SK-N-SH (cell line): ENCODE results near the gene TKTL1. TPM values are rescaled to one million over a fixed set of nuclear protein-coding genes. Genes with fewer than 3 reads are reported as not detected.

Source experiments
- CTCF ChIA-PET: fragments of 300-600, 350-600 bp; formaldehyde crosslinking; extraction: SDS; loops from one replicate; lab custom pipeline; 2021; lab: Yijun Ruan, JAX
- POLR2A ChIA-PET: fragments of 350-600 bp; sonication (Branson Sonifier 250); formaldehyde crosslinking; extraction: SDS; loops from one replicate; lab custom pipeline; 2020; ENCODE audit warnings: antibody characterized with exemption, inconsistent platforms; lab: Yijun Ruan, JAX
- DNase-seq: peaks from one replicate; pipeline ENCODE4 v3.0.0; 2012
- H2AFZ ChIP-seq: fragments of 200-600 bp; sonication (generic); 2 replicates; pipeline ENCODE4 v1.8.1; 2016; ENCODE audit warnings: antibody characterized with exemption, mild to moderate bottlenecking, low read depth
- H3F3A ChIP-seq: fragments of 200-600 bp; sonication (generic); replicated peaks from 2 replicates; pipeline ENCODE3; 2016; ENCODE audit warnings: antibody characterized with exemption, mild to moderate bottlenecking; ENCODE audit not compliant: insufficient read depth
- H3K27ac ChIP-seq, 2 experiments: fragments of 200-500 bp in 1 of 2; fragments of 200-600 bp in 1 of 2; sonication (Bioruptor generic) in 1 of 2; sonication (generic), shearing (Covaris generic) in 1 of 2; 2 replicates each; pipeline versions ENCODE4 v1.5.1 to v1.6.1; 2014 to 2016; ENCODE audit warnings: low read depth in 2 of 2, inconsistent platforms in 1 of 2, low read length in 1 of 2, mild to moderate bottlenecking in 1 of 2, mixed read lengths in 1 of 2
- H3K27me3 ChIP-seq: fragments of 200-600 bp; sonication (generic), shearing (Covaris generic); 2 replicates; pipeline ENCODE4 v1.6.1; 2016; ENCODE audit warnings: mixed run types; ENCODE audit not compliant: insufficient read depth
- H3K36me3 ChIP-seq, 2 experiments: fragments of 200-500 bp in 1 of 2; fragments of 200-600 bp in 1 of 2; sonication (Bioruptor generic) in 1 of 2; sonication (generic) in 1 of 2; replicated peaks in 1 of 2; 2 replicates each; pipeline versions ENCODE3 to v1.5.1; 2014 to 2016; ENCODE audit warnings: low read length in 1 of 2, mild to moderate bottlenecking in 1 of 2; ENCODE audit not compliant: insufficient read depth in 2 of 2, control insufficient read depth in 1 of 2
- H3K4me1 ChIP-seq, 2 experiments: fragments of 200-500 bp in 1 of 2; fragments of 200-600 bp in 1 of 2; sonication (Bioruptor generic) in 1 of 2; sonication (generic), shearing (Covaris generic) in 1 of 2; 2 replicates each; pipeline versions ENCODE4 v1.5.1 to v1.6.1; 2014 to 2016; ENCODE audit warnings: low read depth in 1 of 2, low read length in 1 of 2, mixed run types in 1 of 2; ENCODE audit not compliant: insufficient read depth in 2 of 2, control insufficient read depth in 1 of 2
- H3K4me2 ChIP-seq: fragments of 200-600 bp; sonication (generic), shearing (Covaris generic); 2 replicates; pipeline ENCODE4 v1.6.1; 2017; ENCODE audit warnings: mixed run types
- H3K4me3 ChIP-seq, 2 experiments: fragments of 200-500 bp in 1 of 2; fragments of 200-600 bp in 1 of 2; sonication (Bioruptor generic) in 1 of 2; sonication (generic), shearing (Covaris generic) in 1 of 2; 2 replicates each; pipeline versions ENCODE4 v1.5.1 to v1.8.1; 2014 to 2016; ENCODE audit warnings: low read depth in 2 of 2, inconsistent platforms in 1 of 2, low read length in 1 of 2, mild to moderate bottlenecking in 1 of 2, mixed read lengths in 1 of 2, moderate library complexity in 1 of 2
- H3K79me2 ChIP-seq: fragments of 200-600 bp; sonication (generic); 2 replicates; pipeline ENCODE4 v1.8.1; 2017; ENCODE audit warnings: mild to moderate bottlenecking; ENCODE audit not compliant: insufficient read depth
- H3K9ac ChIP-seq: fragments of 200-600 bp; sonication (generic); 2 replicates; pipeline ENCODE4 v1.6.1; 2017; ENCODE audit warnings: mixed run types
- H3K9me2 ChIP-seq: fragments of 200-600 bp; sonication (generic); 2 replicates; pipeline ENCODE4 v1.6.1; 2017; ENCODE audit warnings: mixed run types
- H3K9me3 ChIP-seq: fragments of 200-600 bp; sonication (generic); 2 replicates; pipeline ENCODE4 v1.6.1; 2017; ENCODE audit warnings: mixed run types, mild to moderate bottlenecking, moderate library complexity
- H4K20me1 ChIP-seq: fragments of 200-600 bp; sonication (generic); 2 replicates; pipeline ENCODE4 v1.6.1; 2017; ENCODE audit warnings: mild to moderate bottlenecking, mixed run types; ENCODE audit not compliant: insufficient read depth
- CHD2 ChIP-seq: fragments of 150-350 bp; IDR thresholded peaks from 2 replicates; pipeline ENCODE4 v1.6.1; 2018; ENCODE audit warnings: low read length; ENCODE audit not compliant: partially characterized antibody
- EP300 ChIP-seq, 2 experiments: IDR thresholded peaks; 2 replicates each; pipeline versions ENCODE4 v1.4.0 to v1.6.1; 2012; ENCODE audit warnings: borderline replicate concordance in 1 of 2, low read depth in 1 of 2, low read length in 1 of 2
- FOXJ3 ChIP-seq: sonication (generic); formaldehyde crosslinking; IDR thresholded peaks from 2 replicates; pipeline ENCODE4 v1.5.1; 2020; ENCODE audit warnings: mild to moderate bottlenecking, missing genetic modification reagents
- FOXM1 ChIP-seq: IDR thresholded peaks from 2 replicates; pipeline ENCODE4 v1.4.0; 2012; ENCODE audit warnings: low read depth, mild to moderate bottlenecking
- GABPA ChIP-seq: IDR thresholded peaks from 2 replicates; pipeline ENCODE4 v1.4.0; 2012; ENCODE audit warnings: low read depth, mild to moderate bottlenecking
- JUND ChIP-seq: IDR thresholded peaks from 2 replicates; pipeline ENCODE4 v1.4.0; 2012
- MEF2A ChIP-seq: IDR thresholded peaks from 2 replicates; pipeline ENCODE4 v1.4.0; 2012; ENCODE audit warnings: low read depth, borderline replicate concordance
- MXI1 ChIP-seq: IDR thresholded peaks from 2 replicates; pipeline ENCODE4 v1.6.1; 2012; ENCODE audit warnings: mild to moderate bottlenecking, low read depth, low read length, improper control_type of control experiment
- NRF1 ChIP-seq: IDR thresholded peaks from 2 replicates; pipeline ENCODE4 v1.6.1; 2012; ENCODE audit warnings: low read depth, mild to moderate bottlenecking, low read length
- PBX3 ChIP-seq: IDR thresholded peaks from 2 replicates; pipeline ENCODE4; 2012
- POLR2AphosphoS5 ChIP-seq: IDR thresholded peaks from 2 replicates; pipeline ENCODE4 v1.6.1; 2012; ENCODE audit warnings: low read depth, low read length
- RAD21 ChIP-seq: IDR thresholded peaks from 2 replicates; pipeline ENCODE4 v1.6.1; 2012; ENCODE audit warnings: mild to moderate bottlenecking, low read length
- RCOR1 ChIP-seq: fragments of 150-350 bp; IDR thresholded peaks from 2 replicates; pipeline ENCODE4 v1.6.1; 2017; ENCODE audit warnings: antibody characterized with exemption, low read length
- RFX5 ChIP-seq: IDR thresholded peaks from 2 replicates; pipeline ENCODE4 v1.6.1; 2012; ENCODE audit warnings: mild to moderate bottlenecking, improper control_type of control experiment, low read length
- RXRA ChIP-seq: IDR thresholded peaks from 2 replicates; pipeline ENCODE4 v1.4.0; 2012; ENCODE audit warnings: low read depth, mild to moderate bottlenecking, borderline replicate concordance
- SMC3 ChIP-seq: IDR thresholded peaks from 2 replicates; pipeline ENCODE4 v1.6.1; 2012; ENCODE audit warnings: low read depth, low read length, improper control_type of control experiment
- TEAD4 ChIP-seq: IDR thresholded peaks from 2 replicates; pipeline ENCODE4 v1.4.0; 2012; ENCODE audit warnings: mild to moderate bottlenecking, borderline replicate concordance; ENCODE audit not compliant: insufficient read depth
- ZBTB33 ChIP-seq: IDR thresholded peaks from 2 replicates; pipeline ENCODE4 v1.4.0; 2012; ENCODE audit warnings: low read depth, borderline replicate concordance
- WGBS: methylation state at CpG from one replicate; pipeline ENCODE4 v1.1.6; 2017; ENCODE audit warnings: low lambda C conversion rate; 5-methylcytosine and 5-hydroxymethylcytosine counted together
- polyA plus RNA-seq, 3 experiments: library from polyadenylated mRNA; depleted of rRNA; stranded (reverse); fragments of >200 nt; gene quantifications; 2 replicates each; pipeline ENCODE4 v1.2.3, GENCODE V29; 2012
- TF ChIP-seq, protein P1 (sequence below): fragments of 150-350 bp; IDR thresholded peaks from 2 replicates; pipeline ENCODE4 v1.6.1; 2017; ENCODE audit warnings: antibody characterized with exemption, low read length, low read depth, borderline replicate concordance
- TF ChIP-seq, protein P2 (sequence below): fragments of 200-600 bp; sonication (generic); IDR thresholded peaks from 2 replicates; pipeline ENCODE4 v1.6.1; 2017; ENCODE audit warnings: antibody characterized with exemption, mild to moderate bottlenecking, moderate library complexity

Gene TKTL1
- polyA plus RNA-seq, 1 of the 3 experiments (the other 2 are of a cell fraction): not detected

DNA sequence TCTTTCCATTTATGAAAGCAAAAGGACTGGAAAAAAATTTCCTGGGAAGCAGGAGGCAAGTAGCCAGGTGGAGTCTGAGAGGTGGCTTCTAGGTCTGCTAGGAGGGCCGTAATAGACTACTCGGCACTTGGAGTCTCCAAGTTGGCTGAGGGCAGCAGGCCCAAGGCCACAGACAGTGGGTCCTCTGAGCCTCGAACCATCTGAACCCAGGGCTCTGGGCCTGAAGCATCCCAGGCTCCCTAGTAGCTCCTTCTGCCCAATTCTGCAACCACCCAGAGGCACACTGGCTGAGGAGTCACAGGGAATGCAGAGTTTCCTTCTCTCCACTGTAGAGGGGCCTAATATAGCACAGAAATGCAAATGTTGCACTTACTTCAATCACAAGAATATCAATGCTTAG, 19.8 kb downstream of the TKTL1 start:
- Histone ChIP-seq H3K9ac (no peak overlapping the region), H3K9me3 (no peaks in the 10 kb centered on the region), H3K4me3 (no peak overlapping the region), H3F3A (no peaks in the 10 kb centered on the region), H3K9me2 (no peaks in the 10 kb centered on the region), H3K27me3 (peaks cover 54% of the 10 kb centered on the region), H3K79me2 (no peaks in the 10 kb centered on the region), H3K27ac (no peak overlapping the region), H2AFZ (no peak overlapping the region), H3K36me3 (no peaks in the 10 kb centered on the region), H4K20me1 (no peaks in the 10 kb centered on the region), H3K4me1 (no peaks in the 10 kb centered on the region), H3K4me2 (no peak overlapping the region)
- ChIA-PET POLR2A (no interaction called here), CTCF (interaction anchor here (1.8 kb wide), 1 partner anchor 14 kb away, joined by 4 read pairs; no protein-coding TSS in a partner anchor)
- DNase-seq: no peak
- WGBS: 35% methylated on average over 2 of the region's 3 CpGs
- no peak for TF ChIP-seq TEAD4
- no peak for TF ChIP-seq POLR2AphosphoS5
- no peak for TF ChIP-seq GABPA
- TF ChIP-seq SMC3: no peak

GRCh38 chrX:154317391-154317995, 21.9 kb downstream of the TKTL1 start:
- ChIA-PET CTCF (interaction anchor here (0.6 to 3.6 kb wide), 11 partner anchors 8 to 350 kb away, joined by 3 to 22 read pairs (median 3); no protein-coding TSS in a partner anchor), POLR2A (no interaction called here)
- Histone ChIP-seq H3F3A (no peaks in the 10 kb centered on the region), H4K20me1 (no peaks in the 10 kb centered on the region), H3K79me2 (no peaks in the 10 kb centered on the region), H3K36me3 (no peaks in the 10 kb centered on the region), H3K4me1 (no peaks in the 10 kb centered on the region), H3K9ac (no peak overlapping the region), H3K9me3 (no peaks in the 10 kb centered on the region), H3K27ac (no peak overlapping the region), H3K27me3 (peaks cover 54% of the 10 kb centered on the region), H3K4me2 (no peak overlapping the region), H3K9me2 (no peaks in the 10 kb centered on the region), H2AFZ (no peak overlapping the region), H3K4me3 (no peak overlapping the region)
- peak; percentile 51 for DNase-seq
- WGBS: 31% methylated on average over 7 of the region's 7 CpGs
- TF ChIP-seq, protein P1, sequence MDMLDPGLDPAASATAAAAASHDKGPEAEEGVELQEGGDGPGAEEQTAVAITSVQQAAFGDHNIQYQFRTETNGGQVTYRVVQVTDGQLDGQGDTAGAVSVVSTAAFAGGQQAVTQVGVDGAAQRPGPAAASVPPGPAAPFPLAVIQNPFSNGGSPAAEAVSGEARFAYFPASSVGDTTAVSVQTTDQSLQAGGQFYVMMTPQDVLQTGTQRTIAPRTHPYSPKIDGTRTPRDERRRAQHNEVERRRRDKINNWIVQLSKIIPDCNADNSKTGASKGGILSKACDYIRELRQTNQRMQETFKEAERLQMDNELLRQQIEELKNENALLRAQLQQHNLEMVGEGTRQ: no peak
- TF ChIP-seq MXI1 (no peak), CHD2 (no peak), PBX3 (no peak), JUND (no peak), RCOR1 (no peak), EP300 (IDR thresholded peaks at IDR 0.05; ENCODE audit: borderline replicate concordance in 1 of 2, low read depth in 1 of 2, low read length in 1 of 2) (no peak), SMC3 (peak; percentile 44), RAD21 (peak; percentile 35; the same call in 1 of the 2 replicates), FOXM1 (no peak), MEF2A (no peak), FOXJ3 (no peak), ZBTB33 (no peak), NRF1 (no peak), RXRA (no peak), RFX5 (no peak)
- TF ChIP-seq, protein P2, sequence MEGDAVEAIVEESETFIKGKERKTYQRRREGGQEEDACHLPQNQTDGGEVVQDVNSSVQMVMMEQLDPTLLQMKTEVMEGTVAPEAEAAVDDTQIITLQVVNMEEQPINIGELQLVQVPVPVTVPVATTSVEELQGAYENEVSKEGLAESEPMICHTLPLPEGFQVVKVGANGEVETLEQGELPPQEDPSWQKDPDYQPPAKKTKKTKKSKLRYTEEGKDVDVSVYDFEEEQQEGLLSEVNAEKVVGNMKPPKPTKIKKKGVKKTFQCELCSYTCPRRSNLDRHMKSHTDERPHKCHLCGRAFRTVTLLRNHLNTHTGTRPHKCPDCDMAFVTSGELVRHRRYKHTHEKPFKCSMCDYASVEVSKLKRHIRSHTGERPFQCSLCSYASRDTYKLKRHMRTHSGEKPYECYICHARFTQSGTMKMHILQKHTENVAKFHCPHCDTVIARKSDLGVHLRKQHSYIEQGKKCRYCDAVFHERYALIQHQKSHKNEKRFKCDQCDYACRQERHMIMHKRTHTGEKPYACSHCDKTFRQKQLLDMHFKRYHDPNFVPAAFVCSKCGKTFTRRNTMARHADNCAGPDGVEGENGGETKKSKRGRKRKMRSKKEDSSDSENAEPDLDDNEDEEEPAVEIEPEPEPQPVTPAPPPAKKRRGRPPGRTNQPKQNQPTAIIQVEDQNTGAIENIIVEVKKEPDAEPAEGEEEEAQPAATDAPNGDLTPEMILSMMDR: peak; percentile 63
